Prostate gland (tissue), 2 donors: ENCODE measurements around the gene TAF4B. TPM values are rescaled to one million over a fixed set of nuclear protein-coding genes. Genes with fewer than 3 reads are reported as not detected.
A peak's percentile ranks its signal among the peaks of the same experiment; 100 is the strongest.

Experiments
- DNase-seq: peaks from one replicate; pipeline ENCODE4 v3.0.0-alpha.2; 2019; ENCODE audit warnings: low spot score
- H3K27ac ChIP-seq, 2 donors: fragments of 200-600 bp; sonication (generic); 2 replicates each; pipeline ENCODE4 v1.5.1; 2017 to 2019
- H3K27me3 ChIP-seq: fragments of 200-600 bp; sonication (generic); replicated peaks from 2 replicates; pipeline ENCODE4 v1.5.1; 2019; ENCODE audit not compliant: insufficient read depth
- H3K36me3 ChIP-seq, 2 donors: fragments of 200-600 bp; sonication (generic); 1 replicate in 1 of 2; 2 replicates in 1 of 2; pipeline versions ENCODE4 v1.5.1 to v1.8.1; 2017 to 2019
- H3K4me1 ChIP-seq: fragments of 200-600 bp; sonication (generic); replicated peaks from 2 replicates; pipeline ENCODE4 v1.5.1; 2019
- H3K4me3 ChIP-seq, 2 donors: fragments of 200-600 bp; sonication (generic); 2 replicates each; pipeline ENCODE4 v1.5.1; 2017 to 2019
- H3K9me3 ChIP-seq: fragments of 200-600 bp; sonication (generic); 2 replicates; pipeline ENCODE4 v1.5.1; 2017
- POLR2A ChIP-seq: fragments of 450-650 bp; IDR thresholded peaks from one replicate; pipeline ENCODE4 v1.6.1; 2016; ENCODE audit warnings: antibody characterized with exemption, mild to moderate bottlenecking
- POLR2AphosphoS5 ChIP-seq: sonication (generic); formaldehyde crosslinking; IDR thresholded peaks from one replicate; pipeline ENCODE4 v1.6.1; 2017; ENCODE audit warnings: antibody characterized with exemption
- WGBS: methylation state at CpG from one replicate; pipeline ENCODE4 v1.1.5; 2018; 5-methylcytosine and 5-hydroxymethylcytosine counted together
- intact Hi-C: fragments of 100-400 bp; cut with DNase I; formaldehyde crosslinking; loops from one replicate; pipeline ENCODE4 v1.14.2; 2022
- small RNA-seq, 2 donors: library from RNA; depleted of rRNA; stranded (forward); fragments of <200 nt; gene quantifications; one replicate each; pipeline ENCODE3, GENCODE V24; 2016
- total RNA-seq, 2 donors: library from RNA; depleted of rRNA; stranded (reverse); fragments of >200 nt; gene quantifications; one replicate each; pipeline ENCODE4 v1.1.0, GENCODE V29; 2016
- TF ChIP-seq, protein P1 (sequence below), 4 experiments: fragments of 200-600 bp in 2 of 4; fragments of 450-650 bp in 2 of 4; sonication (generic) in 2 of 4; IDR thresholded peaks; 1 replicate in 3 of 4; 2 replicates in 1 of 4; pipeline ENCODE4 v1.5.1; 2016 to 2019; ENCODE audit warnings: antibody characterized with exemption in 4 of 4, mild to moderate bottlenecking in 2 of 4, moderate library complexity in 2 of 4

TAF4B gene
- total RNA-seq, 2 donors from 2014 or later, result 5.3 to 37.3 TPM

DNA sequence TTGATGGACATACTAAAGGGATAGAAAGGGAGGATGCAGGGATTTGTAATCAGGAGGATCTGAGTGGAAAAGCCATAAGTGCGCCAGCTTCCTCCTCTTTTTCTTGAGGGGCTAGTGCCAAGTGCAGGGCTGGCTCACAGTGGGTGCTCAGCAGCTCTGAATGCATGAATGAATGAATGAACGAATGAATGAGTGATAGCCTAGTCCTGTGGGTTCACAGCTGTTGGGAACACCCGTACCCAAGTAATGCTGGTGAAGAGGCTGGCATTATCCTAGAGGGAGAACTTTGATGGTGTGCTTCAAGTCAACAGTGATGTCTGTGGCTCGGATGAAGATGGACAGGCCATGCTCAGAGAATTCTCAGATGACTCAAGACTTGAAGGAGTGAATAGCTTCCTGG is 213.3 kb downstream of the TAF4B start:
- Histone ChIP-seq H3K9me3 (no peaks in the 10 kb centered on the region), H3K4me3 (no peak overlapping the region), H3K27me3 (no peaks in the 10 kb centered on the region), H3K36me3 (no peaks in the 10 kb centered on the region), H3K27ac (no peak overlapping the region), H3K4me1 (peaks cover 4% of the 10 kb centered on the region)
- no peak for DNase-seq
- TF ChIP-seq, protein P1, sequence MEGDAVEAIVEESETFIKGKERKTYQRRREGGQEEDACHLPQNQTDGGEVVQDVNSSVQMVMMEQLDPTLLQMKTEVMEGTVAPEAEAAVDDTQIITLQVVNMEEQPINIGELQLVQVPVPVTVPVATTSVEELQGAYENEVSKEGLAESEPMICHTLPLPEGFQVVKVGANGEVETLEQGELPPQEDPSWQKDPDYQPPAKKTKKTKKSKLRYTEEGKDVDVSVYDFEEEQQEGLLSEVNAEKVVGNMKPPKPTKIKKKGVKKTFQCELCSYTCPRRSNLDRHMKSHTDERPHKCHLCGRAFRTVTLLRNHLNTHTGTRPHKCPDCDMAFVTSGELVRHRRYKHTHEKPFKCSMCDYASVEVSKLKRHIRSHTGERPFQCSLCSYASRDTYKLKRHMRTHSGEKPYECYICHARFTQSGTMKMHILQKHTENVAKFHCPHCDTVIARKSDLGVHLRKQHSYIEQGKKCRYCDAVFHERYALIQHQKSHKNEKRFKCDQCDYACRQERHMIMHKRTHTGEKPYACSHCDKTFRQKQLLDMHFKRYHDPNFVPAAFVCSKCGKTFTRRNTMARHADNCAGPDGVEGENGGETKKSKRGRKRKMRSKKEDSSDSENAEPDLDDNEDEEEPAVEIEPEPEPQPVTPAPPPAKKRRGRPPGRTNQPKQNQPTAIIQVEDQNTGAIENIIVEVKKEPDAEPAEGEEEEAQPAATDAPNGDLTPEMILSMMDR (IDR thresholded peaks at IDR 0.05), result no peak
- no peak for TF ChIP-seq POLR2A
- TF ChIP-seq POLR2AphosphoS5, result no peak
- WGBS, result 92% methylated on average over 4 of the region's 4 CpGs
- intact Hi-C loops, result no loop called here

GRCh38 chr18:26440644-26441043 is 214.4 kb downstream of the TAF4B start:
- 22% methylated on average over 8 of the region's 8 CpGs for WGBS
- Histone ChIP-seq H3K27me3 (no peaks in the 10 kb centered on the region), H3K4me3 (no peak overlapping the region), H3K36me3 (no peaks in the 10 kb centered on the region), H3K27ac (peak overlapping the region; percentile 21 to 37), H3K9me3 (no peaks in the 10 kb centered on the region), H3K4me1 (peaks cover 4% of the 10 kb centered on the region)
- DNase-seq, result peak; percentile 27
- TF ChIP-seq, protein P1 (IDR thresholded peaks at IDR 0.05), result no peak
- peak; percentile 81 for TF ChIP-seq POLR2AphosphoS5
- no peak for TF ChIP-seq POLR2A
- intact Hi-C loops, result no loop called here

Small RNA genes lying within 50 kb of the gene (small RNA-seq; reads per million reads assigned to genes)
- 0 reads per million in 2 donors for gene RNU6-1289P

Other genes with a start within 250 kb of the TAF4B start
- 100 to 1,000 TPM in 1 of 2 donors, 10 to 100 TPM in 1; 94.7 to 158 TPM for gene SS18, start 135.8 kb upstream of the TAF4B start, total RNA-seq
- 1 to 10 TPM in 1 of 2 donors, not detected in 1; 2.9 TPM for gene PSMA8, start 92.6 kb upstream of the TAF4B start, total RNA-seq